Activated B cell treated with CpG ODN at 0.5 μM for 24 hours (primary cell): ENCODE data around the gene PTH2R. TPM values are rescaled to one million over a fixed set of nuclear protein-coding genes. Genes with fewer than 3 reads are reported as not detected.

Experiments
- ATAC-seq: fragments of 200-7000 bp; cut with Tn5 transposase; one replicate; pipeline ENCODE4 v1.10.0; 2021; ENCODE audit warnings: low read depth, mild to moderate bottlenecking, moderate library complexity
- CTCF ChIA-PET: fragments of 350-600 bp; sonication (Branson Sonifier 250); formaldehyde crosslinking; loops from one replicate; lab custom pipeline; 2021; ENCODE audit warnings: antibody characterized with exemption; lab: Charles Lee
- POLR2A ChIA-PET: fragments of 350-600 bp; sonication (Branson Sonifier 250); formaldehyde crosslinking; loops from one replicate; lab custom pipeline; 2021; ENCODE audit warnings: antibody characterized with exemption; lab: Charles Lee
- DNase-seq: peaks from one replicate; pipeline ENCODE4 v3.0.0; 2022
- H3K27ac Mint-ChIP-seq: one replicate; pipeline ENCODE4 v1.8.0; 2020; ENCODE audit warnings: mixed read lengths
- H3K27me3 Mint-ChIP-seq: one replicate; pipeline ENCODE4 v1.8.0; 2021; ENCODE audit warnings: mixed read lengths
- H3K36me3 Mint-ChIP-seq: one replicate; pipeline ENCODE4 v1.8.0; 2021; ENCODE audit warnings: low read depth, mixed read lengths
- H3K4me1 Mint-ChIP-seq: one replicate; pipeline ENCODE4 v1.8.0; 2021; ENCODE audit warnings: mixed read lengths
- H3K4me3 Mint-ChIP-seq: one replicate; pipeline ENCODE4 v1.8.0; 2020; ENCODE audit warnings: mild to moderate bottlenecking, mixed read lengths
- H3K9me3 Mint-ChIP-seq: one replicate; pipeline ENCODE4 v1.8.0; 2020; ENCODE audit warnings: mixed read lengths
- intact Hi-C: fragments of 100-400 bp; cut with micrococcal nuclease; formaldehyde crosslinking; loops from one replicate; pipeline ENCODE4 v1.15.1; 2024
- total RNA-seq: library from RNA; stranded (reverse); gene quantifications from 2 replicates; pipeline ENCODE4 v1.2.3, GENCODE V29; 2022
- TF ChIP-seq, protein P1 (sequence below): fragments of 200-600 bp; IDR thresholded peaks from one replicate; pipeline ENCODE4 v1.8.0; 2022; ENCODE audit warnings: antibody characterized with exemption, mild to moderate bottlenecking

Gene PTH2R
- total RNA-seq, 1 donor from 2014 or later: 0.29 TPM

GRCh38 chr2:208454861-208455260 is 48.3 kb downstream of the PTH2R start:
- POLR2A ChIA-PET: no interaction called here
- intact Hi-C loops: no loop called here
- Mint-ChIP-seq H3K9me3 (no peaks in the 10 kb centered on the region), H3K4me3 (no peak overlapping the region), H3K27me3 (peaks cover 7% of the 10 kb centered on the region), H3K36me3 (no peaks in the 10 kb centered on the region), H3K4me1 (no peaks in the 10 kb centered on the region), H3K27ac (no peak overlapping the region)
- CTCF ChIA-PET: no interaction called here
- DNase-seq (no peak), ATAC-seq (no peak)
- TF ChIP-seq, protein P1, sequence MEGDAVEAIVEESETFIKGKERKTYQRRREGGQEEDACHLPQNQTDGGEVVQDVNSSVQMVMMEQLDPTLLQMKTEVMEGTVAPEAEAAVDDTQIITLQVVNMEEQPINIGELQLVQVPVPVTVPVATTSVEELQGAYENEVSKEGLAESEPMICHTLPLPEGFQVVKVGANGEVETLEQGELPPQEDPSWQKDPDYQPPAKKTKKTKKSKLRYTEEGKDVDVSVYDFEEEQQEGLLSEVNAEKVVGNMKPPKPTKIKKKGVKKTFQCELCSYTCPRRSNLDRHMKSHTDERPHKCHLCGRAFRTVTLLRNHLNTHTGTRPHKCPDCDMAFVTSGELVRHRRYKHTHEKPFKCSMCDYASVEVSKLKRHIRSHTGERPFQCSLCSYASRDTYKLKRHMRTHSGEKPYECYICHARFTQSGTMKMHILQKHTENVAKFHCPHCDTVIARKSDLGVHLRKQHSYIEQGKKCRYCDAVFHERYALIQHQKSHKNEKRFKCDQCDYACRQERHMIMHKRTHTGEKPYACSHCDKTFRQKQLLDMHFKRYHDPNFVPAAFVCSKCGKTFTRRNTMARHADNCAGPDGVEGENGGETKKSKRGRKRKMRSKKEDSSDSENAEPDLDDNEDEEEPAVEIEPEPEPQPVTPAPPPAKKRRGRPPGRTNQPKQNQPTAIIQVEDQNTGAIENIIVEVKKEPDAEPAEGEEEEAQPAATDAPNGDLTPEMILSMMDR: no peak

- CTCF ChIA-PET: no interaction called here
- H3K4me1 Mint-ChIP-seq: no peaks in the 10 kb centered on the region
- TF ChIP-seq, protein P1: no peak
- H3K9me3 Mint-ChIP-seq: no peaks in the 10 kb centered on the region
- ATAC-seq (no peak), DNase-seq (no peak)
- no peak overlapping the region for H3K27ac Mint-ChIP-seq
- intact Hi-C loops: loop anchor here (10.0 kb wide), 1 partner anchor 1731 kb away; no protein-coding TSS in a partner anchor
- POLR2A ChIA-PET: no interaction called here
- H3K36me3 Mint-ChIP-seq: no peaks in the 10 kb centered on the region
- H3K4me3 Mint-ChIP-seq: no peak overlapping the region
- peaks cover 9% of the 10 kb centered on the region for H3K27me3 Mint-ChIP-seq
These were observed 57.1 kb downstream of the PTH2R start for GRCh38 chr2:208463721-208464120.

GRCh38 chr2:208464205-208464604 is 57.6 kb downstream of the PTH2R start:
- Mint-ChIP-seq H3K4me1 (no peaks in the 10 kb centered on the region), H3K9me3 (no peaks in the 10 kb centered on the region), H3K27ac (no peak overlapping the region), H3K27me3 (peaks cover 8% of the 10 kb centered on the region), H3K4me3 (no peak overlapping the region), H3K36me3 (no peaks in the 10 kb centered on the region)
- ChIA-PET POLR2A (no interaction called here), CTCF (no interaction called here)
- DNase-seq: no peak
- no peak for ATAC-seq
- intact Hi-C loops: loop anchor here (10.0 kb wide), 1 partner anchor 1731 kb away; no protein-coding TSS in a partner anchor
- TF ChIP-seq, protein P1: no peak

DNA sequence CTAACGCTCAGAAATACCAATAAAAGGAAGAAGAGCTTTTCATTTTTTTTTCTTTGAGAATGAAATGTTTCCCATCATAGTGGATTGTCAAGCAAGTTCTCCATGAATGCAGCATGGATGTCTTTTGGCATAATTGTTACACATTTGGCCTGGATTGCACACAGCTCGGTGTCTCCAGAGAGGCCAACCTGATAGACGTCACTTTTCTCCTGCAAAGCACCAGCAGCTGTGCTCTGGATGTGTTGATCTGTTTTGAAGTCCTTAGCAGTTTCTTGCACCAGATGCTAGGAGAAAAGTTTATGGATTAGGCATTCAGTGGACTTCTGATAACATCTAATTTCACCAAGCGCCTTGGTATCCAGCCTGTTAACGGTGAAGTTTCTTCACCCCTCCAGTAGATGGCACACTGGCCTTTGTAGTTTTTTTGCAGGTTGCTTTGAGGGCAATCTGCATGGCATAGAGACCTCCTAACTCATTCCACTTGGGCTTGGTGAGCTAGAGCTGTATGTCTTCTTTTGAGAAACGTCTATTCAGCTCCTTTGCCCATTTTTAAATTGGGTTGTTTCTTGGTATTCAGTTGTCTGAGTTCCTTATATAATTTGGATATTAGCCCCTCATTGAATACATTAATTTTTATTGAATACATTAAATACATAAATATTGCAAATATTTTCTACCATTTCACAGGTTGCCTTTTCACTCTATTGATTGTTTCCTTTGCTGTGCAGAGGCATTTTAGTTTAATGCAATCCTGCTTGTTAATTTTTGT is 59.7 kb downstream of the PTH2R start:
- DNase-seq: no peak
- H3K9me3 Mint-ChIP-seq: peaks cover 6% of the 10 kb centered on the region
- no peak overlapping the region for H3K4me3 Mint-ChIP-seq
- no peaks in the 10 kb centered on the region for H3K36me3 Mint-ChIP-seq
- H3K4me1 Mint-ChIP-seq: no peaks in the 10 kb centered on the region
- CTCF ChIA-PET: interaction anchor here (0.7 to 1.3 kb wide), 3 partner anchors 10 to 1495 kb away, joined by 3 read pairs; no protein-coding TSS in a partner anchor
- TF ChIP-seq, protein P1: no peak
- H3K27ac Mint-ChIP-seq: no peak overlapping the region
- peaks cover 16% of the 10 kb centered on the region for H3K27me3 Mint-ChIP-seq
- no peak for ATAC-seq
- POLR2A ChIA-PET: no interaction called here
- intact Hi-C loops: loop anchor here (2.0 to 10.0 kb wide), 3 partner anchors 1110 to 1728 kb away; no protein-coding TSS in a partner anchor

GRCh38 chr2:208466920-208467298 is 60.3 kb downstream of the PTH2R start:
- ChIA-PET POLR2A (no interaction called here), CTCF (interaction anchor here (1.3 kb wide), 1 partner anchor 12 kb away, joined by 3 read pairs; no protein-coding TSS in a partner anchor)
- intact Hi-C loops: loop anchor here (2.0 to 10.0 kb wide), 3 partner anchors 1110 to 1728 kb away; no protein-coding TSS in a partner anchor
- TF ChIP-seq, protein P1: no peak
- Mint-ChIP-seq H3K36me3 (no peaks in the 10 kb centered on the region), H3K4me3 (no peak overlapping the region), H3K4me1 (no peaks in the 10 kb centered on the region), H3K27ac (no peak overlapping the region), H3K9me3 (peaks cover 6% of the 10 kb centered on the region), H3K27me3 (peaks cover 16% of the 10 kb centered on the region)
- DNase-seq (no peak), ATAC-seq (no peak)
